BJ (cell line): Measurements from ENCODE around the gene STK38. TPM values are rescaled to one million over a fixed set of nuclear protein-coding genes. Genes with fewer than 3 reads are reported as not detected.
"Not testable (repeated sequence)": the region's sequence is repeated elsewhere in the genome, so short reads cannot be mapped to it uniquely, and the experiment has no call there.

Experiments used
- CTCF ChIA-PET: fragments of 350-600 bp; formaldehyde crosslinking; extraction: SDS; loops from one replicate; lab custom pipeline; 2021; ENCODE audit warnings: antibody characterized with exemption, inconsistent platforms; lab: Yijun Ruan, JAX
- POLR2A ChIA-PET: fragments of 300-600 bp; sonication (Branson Sonifier 250); formaldehyde crosslinking; extraction: SDS; loops from one replicate; lab custom pipeline; 2021; ENCODE audit warnings: antibody characterized with exemption; lab: Charles Lee
- DNase-seq: peaks from one replicate; pipeline ENCODE4 v3.0.0-alpha.2; 2011; ENCODE audit warnings: low read depth
- H3K27me3 ChIP-seq: 2 replicates; pipeline ENCODE4 v1.6.0; 2011; ENCODE audit warnings: low read length; ENCODE audit not compliant: control insufficient read depth, insufficient read depth
- H3K36me3 ChIP-seq: 2 replicates; pipeline ENCODE4 v1.5.1; 2011; ENCODE audit warnings: low read length; ENCODE audit not compliant: control insufficient read depth, insufficient read depth
- H3K4me3 ChIP-seq: 2 replicates; pipeline ENCODE4 v1.5.1; 2011; ENCODE audit warnings: low read depth, mild to moderate bottlenecking, control low read depth, low read length
- polyA plus RNA-seq: library from polyadenylated mRNA; depleted of rRNA; stranded (reverse); fragments of >200 nt; gene quantifications from 2 replicates; pipeline ENCODE4 v1.2.3, GENCODE V29; 2011
- TF ChIP-seq, protein P1 (sequence below): IDR thresholded peaks from 2 replicates; pipeline ENCODE4 v1.5.1; 2011; ENCODE audit warnings: low read depth, mild to moderate bottlenecking, control low read depth, inconsistent platforms, low read length, moderate library complexity; ENCODE audit not compliant: insufficient read depth

Gene STK38
- polyA plus RNA-seq, 1 experiment = 22.1 TPM

- CTCF ChIA-PET = no interaction called here
- Histone ChIP-seq H3K36me3 (no peaks in the 10 kb centered on the region), H3K4me3 (no peak overlapping the region), H3K27me3 (no peaks in the 10 kb centered on the region)
- POLR2A ChIA-PET = interaction anchor here (0.6 kb wide), 1 partner anchor 527 kb away, joined by 15 read pairs; no protein-coding TSS in a partner anchor
- TF ChIP-seq, protein P1, sequence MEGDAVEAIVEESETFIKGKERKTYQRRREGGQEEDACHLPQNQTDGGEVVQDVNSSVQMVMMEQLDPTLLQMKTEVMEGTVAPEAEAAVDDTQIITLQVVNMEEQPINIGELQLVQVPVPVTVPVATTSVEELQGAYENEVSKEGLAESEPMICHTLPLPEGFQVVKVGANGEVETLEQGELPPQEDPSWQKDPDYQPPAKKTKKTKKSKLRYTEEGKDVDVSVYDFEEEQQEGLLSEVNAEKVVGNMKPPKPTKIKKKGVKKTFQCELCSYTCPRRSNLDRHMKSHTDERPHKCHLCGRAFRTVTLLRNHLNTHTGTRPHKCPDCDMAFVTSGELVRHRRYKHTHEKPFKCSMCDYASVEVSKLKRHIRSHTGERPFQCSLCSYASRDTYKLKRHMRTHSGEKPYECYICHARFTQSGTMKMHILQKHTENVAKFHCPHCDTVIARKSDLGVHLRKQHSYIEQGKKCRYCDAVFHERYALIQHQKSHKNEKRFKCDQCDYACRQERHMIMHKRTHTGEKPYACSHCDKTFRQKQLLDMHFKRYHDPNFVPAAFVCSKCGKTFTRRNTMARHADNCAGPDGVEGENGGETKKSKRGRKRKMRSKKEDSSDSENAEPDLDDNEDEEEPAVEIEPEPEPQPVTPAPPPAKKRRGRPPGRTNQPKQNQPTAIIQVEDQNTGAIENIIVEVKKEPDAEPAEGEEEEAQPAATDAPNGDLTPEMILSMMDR = no peak
- no peak for DNase-seq
Observed at GRCh38 chr6:36574679-36575078, 27.4 kb upstream of the STK38 start.

- CTCF ChIA-PET = not testable (repeated sequence)
Observed at GRCh38 chr6:36572353-36573311, 25.4 kb upstream of the STK38 start.

DNA sequence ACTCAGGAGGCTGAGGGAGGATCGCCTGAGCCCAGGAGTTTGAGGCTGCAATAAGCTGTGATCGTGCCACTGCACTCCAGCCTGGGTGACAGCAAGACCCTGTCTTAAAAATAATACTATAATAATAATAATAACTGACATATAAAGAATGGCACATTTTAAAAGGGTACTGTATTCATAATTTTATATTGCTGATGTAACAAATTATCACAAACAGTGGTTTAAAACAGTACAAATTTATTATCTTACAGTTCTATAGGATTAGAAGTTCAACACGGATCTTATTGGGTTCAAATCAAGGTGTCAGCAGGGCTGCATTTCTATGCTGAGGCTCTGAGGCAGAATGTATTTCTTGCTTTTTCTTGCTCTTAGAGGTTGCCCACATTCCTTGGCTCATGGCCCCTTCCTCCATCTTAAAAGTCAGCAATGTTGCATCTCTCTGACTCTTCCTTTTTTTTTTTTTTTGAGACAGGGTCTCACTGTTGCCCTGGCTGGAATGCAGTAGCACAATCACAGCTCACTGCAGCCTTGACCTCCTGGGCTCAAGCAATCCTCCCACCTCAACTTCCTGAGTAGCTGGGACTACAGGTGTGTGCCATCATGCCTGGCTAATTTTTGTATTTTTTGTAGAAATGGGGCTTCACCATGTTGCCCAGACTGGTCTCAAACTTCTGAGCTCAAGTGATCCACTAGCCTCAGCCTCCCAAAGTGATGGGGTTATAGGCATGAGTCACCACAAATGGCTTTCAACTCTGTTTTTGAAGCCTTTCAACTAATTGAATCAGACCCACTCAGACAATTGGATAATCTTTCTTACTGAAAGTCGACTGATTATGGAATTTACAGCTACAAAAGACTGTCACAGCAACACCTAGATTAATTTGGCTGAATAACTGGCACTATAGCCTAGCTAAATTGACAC is 24.1 kb upstream of the STK38 start:
- no peaks in the 10 kb centered on the region for H3K27me3 ChIP-seq
- no peak overlapping the region for H3K4me3 ChIP-seq
- POLR2A ChIA-PET = interaction anchor here (0.7 kb wide), 1 partner anchor 22 kb away, joined by 18 read pairs; no protein-coding TSS in a partner anchor
- TF ChIP-seq, protein P1 = no peak
- H3K36me3 ChIP-seq = no peaks in the 10 kb centered on the region
- no peak for DNase-seq
- CTCF ChIA-PET = no interaction called here

More at GRCh38 chr6:36572353-36573311, 25.4 kb upstream of the STK38 start:
- peak; percentile 60 for DNase-seq
- H3K36me3 ChIP-seq, H3K4me3 ChIP-seq, H3K27me3 ChIP-seq: not testable (repeated sequence)
- POLR2A ChIA-PET = interaction anchor here (0.7 kb wide), 1 partner anchor 24 kb away, joined by 18 read pairs; no protein-coding TSS in a partner anchor

GRCh38 chr6:36570264-36570663 is 23.0 kb upstream of the STK38 start:
- DNase-seq = no peak
- CTCF ChIA-PET = no interaction called here
- no peaks in the 10 kb centered on the region for H3K36me3 ChIP-seq
- no peak overlapping the region for H3K4me3 ChIP-seq
- TF ChIP-seq, protein P1 = no peak
- no peaks in the 10 kb centered on the region for H3K27me3 ChIP-seq
- POLR2A ChIA-PET = no interaction called here

DNA sequence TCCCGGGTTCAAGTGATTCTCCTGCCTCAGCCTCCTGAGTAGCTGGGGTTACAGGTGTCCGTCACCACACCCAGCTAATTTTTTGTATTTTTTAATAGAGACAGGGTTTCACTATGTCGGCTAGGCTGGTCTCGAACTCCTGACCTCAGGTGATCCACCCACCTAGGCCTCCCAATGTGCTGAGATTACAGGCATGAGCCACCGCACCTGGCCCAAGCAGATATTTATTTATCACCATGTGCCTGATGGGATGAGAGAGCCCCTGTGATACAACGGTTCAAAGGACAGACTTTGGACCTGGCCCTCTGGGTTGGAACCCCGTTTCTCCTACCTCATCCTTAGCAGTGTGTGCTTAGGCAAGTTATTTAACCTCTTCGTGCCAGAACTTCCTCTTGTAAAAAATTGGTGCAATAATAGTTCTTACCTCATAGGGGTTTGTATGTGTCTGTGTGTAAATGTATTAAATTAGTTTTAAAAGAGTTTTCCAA is 19.2 kb upstream of the STK38 start:
- CTCF ChIA-PET = interaction anchor here (1.5 kb wide), 1 partner anchor 10 kb away, joined by 4 read pairs; no protein-coding TSS in a partner anchor
- Histone ChIP-seq H3K27me3 (peaks cover 2% of the 10 kb centered on the region; the same call in 1 of the 2 replicates), H3K36me3 (no peaks in the 10 kb centered on the region), H3K4me3 (no peak overlapping the region)
- TF ChIP-seq, protein P1 = no peak
- POLR2A ChIA-PET = no interaction called here
- no peak for DNase-seq
